ENCODE data around the gene POP7.

- TF ChIP-seq ZBTB21 (CRISPR knock-in tag; IDR thresholded peaks at IDR 0.05; ENCODE audit: borderline replicate concordance) (no peak), SP1 (CRISPR knock-in tag; conservative IDR thresholded peaks at IDR 0.05) (no peak), OVOL2 (CRISPR knock-in tag; IDR thresholded peaks at IDR 0.05; ENCODE audit: borderline replicate concordance) (no peak), SOX15 (CRISPR knock-in tag; IDR thresholded peaks at IDR 0.05) (no peak), NR2C2 (CRISPR knock-in tag; IDR thresholded peaks at IDR 0.05) (no peak), CTCF (IDR thresholded peaks at IDR 0.05) (no peak)
- TF ChIP-seq, protein P1, sequence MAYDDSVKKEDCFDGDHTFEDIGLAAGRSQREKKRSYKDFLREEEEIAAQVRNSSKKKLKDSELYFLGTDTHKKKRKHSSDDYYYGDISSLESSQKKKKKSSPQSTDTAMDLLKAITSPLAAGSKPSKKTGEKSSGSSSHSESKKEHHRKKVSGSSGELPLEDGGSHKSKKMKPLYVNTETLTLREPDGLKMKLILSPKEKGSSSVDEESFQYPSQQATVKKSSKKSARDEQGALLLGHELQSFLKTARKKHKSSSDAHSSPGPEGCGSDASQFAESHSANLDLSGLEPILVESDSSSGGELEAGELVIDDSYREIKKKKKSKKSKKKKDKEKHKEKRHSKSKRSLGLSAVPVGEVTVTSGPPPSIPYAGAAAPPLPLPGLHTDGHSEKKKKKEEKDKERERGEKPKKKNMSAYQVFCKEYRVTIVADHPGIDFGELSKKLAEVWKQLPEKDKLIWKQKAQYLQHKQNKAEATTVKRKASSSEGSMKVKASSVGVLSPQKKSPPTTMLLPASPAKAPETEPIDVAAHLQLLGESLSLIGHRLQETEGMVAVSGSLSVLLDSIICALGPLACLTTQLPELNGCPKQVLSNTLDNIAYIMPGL (CRISPR knock-in tag; IDR thresholded peaks at IDR 0.05): no peak
Observed at GRCh38 chr7:100720671-100721504, 15.0 kb downstream of the POP7 start.

Data from WTC11 (cell line).